ENCODE data around the gene PRSS2. TPM values are rescaled to one million over a fixed set of nuclear protein-coding genes. Genes with fewer than 3 reads are reported as not detected.
A peak's percentile ranks its signal among the peaks of the same experiment; 100 is the strongest.
"Not testable (repeated sequence)": the region's sequence is repeated elsewhere in the genome, so short reads cannot be mapped to it uniquely, and the experiment has no call there.

PRSS2 gene
- polyA plus RNA-seq, 3 donors = not detected

GRCh38 chr7:142749218-142749993 is 21.4 kb upstream of the PRSS2 start, which contains the start of gene PRSS1:
Gene PRSS1 (plus strand): TSS chr7:142749472. CDS start chr7:142749485, 13 bp downstream.
- H3K27me3 ChIP-seq (ENCODE audit: control insufficient read depth in 2 of 2, insufficient read depth in 2 of 2, low read length in 2 of 2) = no peaks in the 10 kb centered on the region
- H3K4me1 ChIP-seq (ENCODE audit: control insufficient read depth in 1 of 2, insufficient read depth in 2 of 2, low read length in 2 of 2) = peaks cover 0 to 4% of the 10 kb centered on the region in 2 donors
- no peaks in the 10 kb centered on the region for H3K36me3 Mint-ChIP-seq
- H3K36me3 ChIP-seq (replicated peaks in 1 of 2; ENCODE audit: control insufficient read depth in 1 of 2, insufficient read depth in 2 of 2, low read length in 2 of 2) = no peaks in the 10 kb centered on the region
- H3K4me3 Mint-ChIP-seq = no peak within 1 kb of the TSS
- TF ChIP-seq, protein P1, sequence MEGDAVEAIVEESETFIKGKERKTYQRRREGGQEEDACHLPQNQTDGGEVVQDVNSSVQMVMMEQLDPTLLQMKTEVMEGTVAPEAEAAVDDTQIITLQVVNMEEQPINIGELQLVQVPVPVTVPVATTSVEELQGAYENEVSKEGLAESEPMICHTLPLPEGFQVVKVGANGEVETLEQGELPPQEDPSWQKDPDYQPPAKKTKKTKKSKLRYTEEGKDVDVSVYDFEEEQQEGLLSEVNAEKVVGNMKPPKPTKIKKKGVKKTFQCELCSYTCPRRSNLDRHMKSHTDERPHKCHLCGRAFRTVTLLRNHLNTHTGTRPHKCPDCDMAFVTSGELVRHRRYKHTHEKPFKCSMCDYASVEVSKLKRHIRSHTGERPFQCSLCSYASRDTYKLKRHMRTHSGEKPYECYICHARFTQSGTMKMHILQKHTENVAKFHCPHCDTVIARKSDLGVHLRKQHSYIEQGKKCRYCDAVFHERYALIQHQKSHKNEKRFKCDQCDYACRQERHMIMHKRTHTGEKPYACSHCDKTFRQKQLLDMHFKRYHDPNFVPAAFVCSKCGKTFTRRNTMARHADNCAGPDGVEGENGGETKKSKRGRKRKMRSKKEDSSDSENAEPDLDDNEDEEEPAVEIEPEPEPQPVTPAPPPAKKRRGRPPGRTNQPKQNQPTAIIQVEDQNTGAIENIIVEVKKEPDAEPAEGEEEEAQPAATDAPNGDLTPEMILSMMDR (IDR thresholded peaks at IDR 0.05) = no peak
- peak within 1 kb of the TSS in 1 of 7 donors; percentile 22 for H3K27ac Mint-ChIP-seq
- H2AFZ ChIP-seq (ENCODE audit: insufficient read depth, low read depth, low read length, poor library complexity, severe bottlenecking) = no peak within 1 kb of the TSS
- H3K4me3 ChIP-seq (replicated peaks in 1 of 3; ENCODE audit: low read depth in 2 of 3, low read length in 3 of 3) = no peak within 1 kb of the TSS
- H3K4me1 Mint-ChIP-seq = peaks cover 14% of the 10 kb centered on the region
- 95% methylated on average over 6 of the region's 11 CpGs for WGBS (ENCODE audit: insufficient coverage)
- H3K9me3 Mint-ChIP-seq = peaks cover 0 to 2% (median 0%) of the 10 kb centered on the region in 7 donors
- intact Hi-C loops (cut with micrococcal nuclease) = no loop called here
- no peak within 1 kb of the TSS for H3K9ac ChIP-seq (ENCODE audit: insufficient read depth, low read length, poor library complexity, severe bottlenecking)
- H3K27me3 Mint-ChIP-seq (ENCODE audit: low read depth in 3 of 3) = peaks cover 0 to 3% (median 3%) of the 10 kb centered on the region in 3 donors
- no peaks in the 10 kb centered on the region for H4K20me1 ChIP-seq (ENCODE audit: insufficient read depth, low read length)
- no peak for DNase-seq
- H3K27ac ChIP-seq (ENCODE audit: low read depth in 1 of 2, low read length in 2 of 2) = no peak within 1 kb of the TSS
- H3K4me2 ChIP-seq (replicated peaks; ENCODE audit: extremely low read depth, low read length, poor library complexity, severe bottlenecking) = no peak within 1 kb of the TSS
- H3K79me2 ChIP-seq (ENCODE audit: insufficient read depth, low read length) = no peaks in the 10 kb centered on the region
- H3K9me3 ChIP-seq (replicated peaks in 1 of 2; ENCODE audit: control insufficient read depth in 1 of 2, insufficient read depth in 1 of 2, low read length in 2 of 2) = no peaks in the 10 kb centered on the region

DNA sequence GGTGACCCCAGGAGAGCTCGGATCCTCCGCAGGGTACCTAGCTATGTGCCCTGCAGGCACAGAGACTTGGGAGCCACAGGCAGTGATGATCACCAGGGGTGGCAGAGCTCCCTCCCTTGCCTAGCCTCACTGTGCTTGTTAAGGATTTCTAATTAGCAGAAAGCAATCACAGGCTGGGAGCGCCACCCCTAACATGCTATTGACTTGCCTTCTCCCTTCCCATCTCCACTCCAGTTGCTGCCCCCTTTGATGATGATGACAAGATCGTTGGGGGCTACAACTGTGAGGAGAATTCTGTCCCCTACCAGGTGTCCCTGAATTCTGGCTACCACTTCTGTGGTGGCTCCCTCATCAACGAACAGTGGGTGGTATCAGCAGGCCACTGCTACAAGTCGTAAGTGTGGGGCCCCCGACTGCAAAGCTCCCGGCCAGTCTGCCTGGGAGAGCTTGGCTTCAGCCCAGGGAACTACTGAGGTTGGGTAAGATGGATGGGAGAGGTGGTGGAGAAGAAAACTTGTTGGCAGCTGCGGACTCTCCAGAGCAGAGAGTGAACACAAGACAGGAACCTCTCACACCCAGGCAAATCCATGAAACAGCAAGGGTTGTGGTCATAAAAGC is 20.3 kb upstream of the PRSS2 start:
- H3K27ac Mint-ChIP-seq = no peak overlapping the region

GRCh38 chr7:142751526-142752175 is 19.1 kb upstream of the PRSS2 start:
- H3K4me3 ChIP-seq (replicated peaks in 1 of 3; ENCODE audit: low read depth in 2 of 3, low read length in 3 of 3); H3K4me3 Mint-ChIP-seq: not testable (repeated sequence)

More for the DNA sequence above, 20.3 kb upstream of the PRSS2 start:
- Histone ChIP-seq H3K79me2 (ENCODE audit: insufficient read depth, low read length) (no peaks in the 10 kb centered on the region), H3K4me1 (ENCODE audit: control insufficient read depth in 1 of 2, insufficient read depth in 2 of 2, low read length in 2 of 2) (peaks cover 0 to 4% of the 10 kb centered on the region in 2 donors), H4K20me1 (ENCODE audit: insufficient read depth, low read length) (no peaks in the 10 kb centered on the region), H2AFZ (ENCODE audit: insufficient read depth, low read depth, low read length, poor library complexity, severe bottlenecking) (no peak overlapping the region), H3K27ac (ENCODE audit: low read depth in 1 of 2, low read length in 2 of 2) (no peak overlapping the region), H3K36me3 (replicated peaks in 1 of 2; ENCODE audit: control insufficient read depth in 1 of 2, insufficient read depth in 2 of 2, low read length in 2 of 2) (no peaks in the 10 kb centered on the region), H3K27me3 (ENCODE audit: control insufficient read depth in 2 of 2, insufficient read depth in 2 of 2, low read length in 2 of 2) (no peaks in the 10 kb centered on the region), H3K4me2 (replicated peaks; ENCODE audit: extremely low read depth, low read length, poor library complexity, severe bottlenecking) (no peak overlapping the region), H3K9me3 (replicated peaks in 1 of 2; ENCODE audit: control insufficient read depth in 1 of 2, insufficient read depth in 1 of 2, low read length in 2 of 2) (no peaks in the 10 kb centered on the region), H3K4me3 (replicated peaks in 1 of 3; ENCODE audit: low read depth in 2 of 3, low read length in 3 of 3) (no peak overlapping the region), H3K9ac (ENCODE audit: insufficient read depth, low read length, poor library complexity, severe bottlenecking) (no peak overlapping the region)
- H3K4me1 Mint-ChIP-seq = peaks cover 10% of the 10 kb centered on the region
- TF ChIP-seq, protein P1 (IDR thresholded peaks at IDR 0.05) = no peak
- no peaks in the 10 kb centered on the region for H3K36me3 Mint-ChIP-seq
- peaks cover 0 to 2% (median 0%) of the 10 kb centered on the region in 7 donors for H3K9me3 Mint-ChIP-seq
- 94% methylated on average over 6 of the region's 9 CpGs for WGBS (ENCODE audit: insufficient coverage)
- no peak overlapping the region for H3K4me3 Mint-ChIP-seq
- intact Hi-C loops (cut with micrococcal nuclease) = no loop called here
- peaks cover 0 to 3% (median 3%) of the 10 kb centered on the region in 3 donors for H3K27me3 Mint-ChIP-seq (ENCODE audit: low read depth in 3 of 3)
- DNase-seq = no peak

More at GRCh38 chr7:142751526-142752175, 19.1 kb upstream of the PRSS2 start:
- H3K27me3 Mint-ChIP-seq (ENCODE audit: low read depth in 3 of 3); DNase-seq; H3K9me3 Mint-ChIP-seq; H3K79me2 ChIP-seq (ENCODE audit: insufficient read depth, low read length); H3K36me3 ChIP-seq (replicated peaks in 1 of 2; ENCODE audit: control insufficient read depth in 1 of 2, insufficient read depth in 2 of 2, low read length in 2 of 2); H3K4me2 ChIP-seq (replicated peaks; ENCODE audit: extremely low read depth, low read length, poor library complexity, severe bottlenecking); H3K4me1 Mint-ChIP-seq; H3K9ac ChIP-seq (ENCODE audit: insufficient read depth, low read length, poor library complexity, severe bottlenecking); H3K27me3 ChIP-seq (ENCODE audit: control insufficient read depth in 2 of 2, insufficient read depth in 2 of 2, low read length in 2 of 2); intact Hi-C loops (cut with micrococcal nuclease); H3K27ac ChIP-seq (ENCODE audit: low read depth in 1 of 2, low read length in 2 of 2); H3K4me1 ChIP-seq (ENCODE audit: control insufficient read depth in 1 of 2, insufficient read depth in 2 of 2, low read length in 2 of 2); H3K36me3 Mint-ChIP-seq; H4K20me1 ChIP-seq (ENCODE audit: insufficient read depth, low read length); H2AFZ ChIP-seq (ENCODE audit: insufficient read depth, low read depth, low read length, poor library complexity, severe bottlenecking); H3K27ac Mint-ChIP-seq; H3K9me3 ChIP-seq (replicated peaks in 1 of 2; ENCODE audit: control insufficient read depth in 1 of 2, insufficient read depth in 1 of 2, low read length in 2 of 2): not testable (repeated sequence)
- WGBS (ENCODE audit: insufficient coverage) = 95% methylated on average over 13 of the region's 14 CpGs
